Gastroesophageal sphincter (tissue), 3 donors: ENCODE data around the gene CD163L1.

Experiments
- POLR2A ChIP-seq, 2 donors: fragments of 450-650 bp; IDR thresholded peaks; one replicate each; pipeline ENCODE4 v1.6.1; 2017; ENCODE audit warnings: antibody characterized with exemption in 2 of 2, mild to moderate bottlenecking in 2 of 2, moderate library complexity in 1 of 2
- TF ChIP-seq, protein P1 (sequence below), 4 experiments: fragments of 200-600 bp in 2 of 4; fragments of 450-650 bp in 2 of 4; sonication (generic) in 1 of 4; IDR thresholded peaks; one replicate each; pipeline ENCODE4 v1.5.1; 2017 to 2019; ENCODE audit warnings: antibody characterized with exemption in 4 of 4, mild to moderate bottlenecking in 2 of 4, moderate library complexity in 2 of 4

DNA sequence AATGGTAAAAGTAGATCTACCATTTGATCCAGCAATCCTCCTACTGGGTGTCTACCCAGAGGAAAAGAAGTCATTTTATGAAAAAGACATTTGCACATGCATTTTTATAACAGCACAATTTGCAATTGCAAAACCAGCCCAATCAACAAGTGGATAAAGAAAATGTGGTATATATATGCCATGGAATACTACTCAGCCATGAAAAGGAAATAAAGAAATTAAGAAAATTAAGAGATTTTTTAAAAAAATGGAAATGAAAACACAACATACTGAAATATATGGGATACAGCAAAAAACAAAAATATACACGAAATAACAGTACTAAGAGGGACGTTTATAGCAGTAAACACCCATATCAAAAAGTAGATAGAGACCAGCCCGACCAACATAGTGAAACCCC, 81.2 kb downstream of the CD163L1 start:
- TF ChIP-seq, protein P1, sequence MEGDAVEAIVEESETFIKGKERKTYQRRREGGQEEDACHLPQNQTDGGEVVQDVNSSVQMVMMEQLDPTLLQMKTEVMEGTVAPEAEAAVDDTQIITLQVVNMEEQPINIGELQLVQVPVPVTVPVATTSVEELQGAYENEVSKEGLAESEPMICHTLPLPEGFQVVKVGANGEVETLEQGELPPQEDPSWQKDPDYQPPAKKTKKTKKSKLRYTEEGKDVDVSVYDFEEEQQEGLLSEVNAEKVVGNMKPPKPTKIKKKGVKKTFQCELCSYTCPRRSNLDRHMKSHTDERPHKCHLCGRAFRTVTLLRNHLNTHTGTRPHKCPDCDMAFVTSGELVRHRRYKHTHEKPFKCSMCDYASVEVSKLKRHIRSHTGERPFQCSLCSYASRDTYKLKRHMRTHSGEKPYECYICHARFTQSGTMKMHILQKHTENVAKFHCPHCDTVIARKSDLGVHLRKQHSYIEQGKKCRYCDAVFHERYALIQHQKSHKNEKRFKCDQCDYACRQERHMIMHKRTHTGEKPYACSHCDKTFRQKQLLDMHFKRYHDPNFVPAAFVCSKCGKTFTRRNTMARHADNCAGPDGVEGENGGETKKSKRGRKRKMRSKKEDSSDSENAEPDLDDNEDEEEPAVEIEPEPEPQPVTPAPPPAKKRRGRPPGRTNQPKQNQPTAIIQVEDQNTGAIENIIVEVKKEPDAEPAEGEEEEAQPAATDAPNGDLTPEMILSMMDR (IDR thresholded peaks at IDR 0.05), result no peak
- TF ChIP-seq POLR2A (IDR thresholded peaks at IDR 0.05), result no peak
